HEK293 (cell line): Measurements from ENCODE around the gene RHOJ.

Experiments
- CTCF ChIA-PET: fragments of 350-600 bp; formaldehyde crosslinking; extraction: SDS; loops from one replicate; lab custom pipeline; 2021; ENCODE audit warnings: antibody characterized with exemption; lab: Yijun Ruan, JAX
- POLR2A ChIA-PET: fragments of 300-600 bp; formaldehyde crosslinking; extraction: SDS; loops from one replicate; lab custom pipeline; 2020; ENCODE audit warnings: antibody characterized with exemption, inconsistent platforms; lab: Yijun Ruan, JAX
- H3K27ac ChIP-seq: fragments of 200-500 bp; sonication (Bioruptor generic); 2 replicates; pipeline ENCODE4 v1.5.1; 2014; ENCODE audit warnings: low read depth, low read length, control low read depth, inconsistent platforms; ENCODE audit errors: extremely low read depth
- H3K36me3 ChIP-seq, 2 experiments: fragments of 200-500 bp in 1 of 2; sonication (Bioruptor generic) in 1 of 2; 1 replicate in 1 of 2; 2 replicates in 1 of 2; pipeline ENCODE4 v1.5.1; 2014 to 2017; ENCODE audit warnings: inconsistent platforms in 2 of 2, low read length in 2 of 2; ENCODE audit not compliant: control insufficient read depth in 2 of 2, insufficient read depth in 1 of 2
- H3K4me1 ChIP-seq: fragments of 200-500 bp; sonication (Bioruptor generic); 2 replicates; pipeline ENCODE4 v1.5.1; 2014; ENCODE audit warnings: mild to moderate bottlenecking, low read length, inconsistent platforms; ENCODE audit not compliant: control insufficient read depth, insufficient read depth
- H3K4me3 ChIP-seq: 2 replicates; pipeline ENCODE4 v1.5.1; 2011; ENCODE audit warnings: low read depth, mild to moderate bottlenecking, control low read depth, low read length, moderate library complexity
- H3K9me3 ChIP-seq: fragments of 200-500 bp; sonication (Bioruptor generic); 2 replicates; pipeline ENCODE4 v1.5.1; 2014; ENCODE audit warnings: low read depth, low read length, inconsistent platforms; ENCODE audit not compliant: control insufficient read depth, insufficient read depth
- ELK4 ChIP-seq: IDR thresholded peaks from 2 replicates; pipeline ENCODE4 v1.6.1; 2011; ENCODE audit warnings: mild to moderate bottlenecking, low read depth, low read length, borderline replicate concordance
- KLF7 ChIP-seq: fragments of 450-650 bp; formaldehyde crosslinking; IDR thresholded peaks from 2 replicates; pipeline ENCODE4 v1.5.1; 2016; ENCODE audit warnings: missing biosample characterization, missing genetic modification characterization, borderline replicate concordance
- PRDM1 ChIP-seq: fragments of 450-650 bp; formaldehyde crosslinking; IDR thresholded peaks from 2 replicates; pipeline ENCODE4; 2016; ENCODE audit warnings: missing biosample characterization, missing genetic modification characterization
- TSHZ1 ChIP-seq: fragments of 450-650 bp; formaldehyde crosslinking; IDR thresholded peaks from 2 replicates; pipeline ENCODE4 v1.5.1; 2016; ENCODE audit warnings: missing biosample characterization, missing genetic modification characterization, borderline replicate concordance
- WT1 ChIP-seq: fragments of 450-650 bp; formaldehyde crosslinking; IDR thresholded peaks from 2 replicates; pipeline ENCODE4 v1.5.1; 2016; ENCODE audit warnings: missing biosample characterization, missing genetic modification characterization
- ZBTB26 ChIP-seq: fragments of 450-650 bp; formaldehyde crosslinking; optimal IDR thresholded peaks from 2 replicates; pipeline ENCODE3; 2016; ENCODE audit warnings: missing biosample characterization, mild to moderate bottlenecking, missing genetic modification characterization
- ZBTB49 ChIP-seq: fragments of 450-650 bp; formaldehyde crosslinking; IDR thresholded peaks from 2 replicates; pipeline ENCODE4 v1.5.1; 2016; ENCODE audit warnings: missing biosample characterization, missing genetic modification characterization, low read depth
- ZBTB7A ChIP-seq: fragments of 450-650 bp; formaldehyde crosslinking; IDR thresholded peaks from 2 replicates; pipeline ENCODE4 v1.5.1; 2016; ENCODE audit warnings: low read depth, missing biosample characterization, missing genetic modification characterization
- ZNF16 ChIP-seq: fragments of 450-650 bp; formaldehyde crosslinking; IDR thresholded peaks from 2 replicates; pipeline ENCODE4 v1.5.1; 2016; ENCODE audit warnings: low read depth, missing biosample characterization, missing genetic modification characterization
- ZNF239 ChIP-seq: fragments of 450-650 bp; formaldehyde crosslinking; IDR thresholded peaks from 2 replicates; pipeline ENCODE4 v1.5.1; 2016; ENCODE audit warnings: missing biosample characterization, missing genetic modification characterization
- ZNF24 ChIP-seq: fragments of 450-650 bp; formaldehyde crosslinking; IDR thresholded peaks from 2 replicates; pipeline ENCODE4 v1.5.1; 2016; ENCODE audit warnings: missing biosample characterization, missing genetic modification characterization
- ZNF248 ChIP-seq: fragments of 450-650 bp; formaldehyde crosslinking; IDR thresholded peaks from 2 replicates; pipeline ENCODE4 v1.5.1; 2017; ENCODE audit warnings: missing biosample characterization, missing genetic modification characterization
- ZNF311 ChIP-seq: fragments of 450-650 bp; formaldehyde crosslinking; IDR thresholded peaks from 2 replicates; pipeline ENCODE4 v1.5.1; 2017; ENCODE audit warnings: missing biosample characterization, missing genetic modification characterization, borderline replicate concordance
- ZNF366 ChIP-seq: fragments of 450-650 bp; formaldehyde crosslinking; conservative IDR thresholded peaks from 2 replicates; pipeline ENCODE4 v1.5.1; 2016; ENCODE audit warnings: missing biosample characterization, missing genetic modification characterization
- ZNF416 ChIP-seq: fragments of 450-650 bp; formaldehyde crosslinking; IDR thresholded peaks from 2 replicates; pipeline ENCODE4 v1.5.1; 2016; ENCODE audit warnings: missing biosample characterization, missing genetic modification characterization
- ZNF473 ChIP-seq: fragments of 450-650 bp; formaldehyde crosslinking; IDR thresholded peaks from 2 replicates; pipeline ENCODE4 v1.5.1; 2017; ENCODE audit warnings: missing biosample characterization, missing genetic modification characterization
- ZNF510 ChIP-seq: fragments of 450-650 bp; formaldehyde crosslinking; IDR thresholded peaks from 2 replicates; pipeline ENCODE4 v1.5.1; 2018; ENCODE audit warnings: mild to moderate bottlenecking, missing genetic modification characterization, missing biosample characterization; ENCODE audit not compliant: insufficient replicate concordance
- ZNF530 ChIP-seq: fragments of 450-650 bp; formaldehyde crosslinking; IDR thresholded peaks from 2 replicates; pipeline ENCODE4 v1.5.1; 2016; ENCODE audit warnings: low read depth, missing biosample characterization, missing genetic modification characterization
- ZNF561 ChIP-seq: fragments of 450-650 bp; IDR thresholded peaks from 2 replicates; pipeline ENCODE4 v1.5.1; 2018; ENCODE audit warnings: missing biosample characterization, missing genetic modification characterization, borderline replicate concordance
- ZNF670 ChIP-seq: fragments of 450-650 bp; formaldehyde crosslinking; IDR thresholded peaks from 2 replicates; pipeline ENCODE4 v1.5.1; 2016; ENCODE audit warnings: missing biosample characterization, missing genetic modification characterization, low read depth
- ZNF692 ChIP-seq: fragments of 450-650 bp; formaldehyde crosslinking; IDR thresholded peaks from 2 replicates; pipeline ENCODE4 v1.5.1; 2016; ENCODE audit warnings: missing biosample characterization, missing genetic modification characterization
- ZNF701 ChIP-seq: fragments of 450-650 bp; formaldehyde crosslinking; IDR thresholded peaks from 2 replicates; pipeline ENCODE4 v1.5.1; 2016; ENCODE audit warnings: missing biosample characterization, missing genetic modification characterization
- ZNF792 ChIP-seq: fragments of 450-650 bp; formaldehyde crosslinking; IDR thresholded peaks from 2 replicates; pipeline ENCODE4 v1.5.1; 2016; ENCODE audit warnings: missing biosample characterization, missing genetic modification characterization
- ZSCAN18 ChIP-seq: fragments of 450-650 bp; formaldehyde crosslinking; IDR thresholded peaks from 2 replicates; pipeline ENCODE4 v1.5.1; 2016; ENCODE audit warnings: missing biosample characterization, missing genetic modification characterization

Gene RHOJ

GRCh38 chr14:63231766-63232165 is 27.5 kb downstream of the RHOJ start:
- ChIA-PET CTCF (interaction anchor here (0.6 kb wide), 1 partner anchor 78 kb away, joined by 3 read pairs; no protein-coding TSS in a partner anchor), POLR2A (no interaction called here)
- H3K4me3 ChIP-seq: no peak overlapping the region
- H3K27ac ChIP-seq: no peak overlapping the region
- H3K4me1 ChIP-seq: no peaks in the 10 kb centered on the region
- no peaks in the 10 kb centered on the region for H3K9me3 ChIP-seq
- H3K36me3 ChIP-seq: no peaks in the 10 kb centered on the region
- TF ChIP-seq ZBTB7A (tag by site-specific recombination): no peak
- no peak for TF ChIP-seq ZNF311 (tag by site-specific recombination)
- TF ChIP-seq ZNF670 (tag by site-specific recombination): no peak
- no peak for TF ChIP-seq ZBTB26 (tag by site-specific recombination)
- no peak for TF ChIP-seq ZBTB49 (tag by site-specific recombination)
- no peak for TF ChIP-seq WT1 (tag by site-specific recombination)
- no peak for TF ChIP-seq TSHZ1 (tag by site-specific recombination)
- TF ChIP-seq KLF7: no peak
- no peak for TF ChIP-seq ZNF366 (tag by site-specific recombination)
- TF ChIP-seq ZNF416 (tag by site-specific recombination): no peak
- no peak for TF ChIP-seq ZNF248
- TF ChIP-seq ZNF692 (tag by site-specific recombination): no peak
- no peak for TF ChIP-seq ELK4

- POLR2A ChIA-PET: no interaction called here
- Histone ChIP-seq H3K9me3 (no peaks in the 10 kb centered on the region), H3K27ac (no peak overlapping the region), H3K4me1 (no peaks in the 10 kb centered on the region), H3K36me3 (no peaks in the 10 kb centered on the region), H3K4me3 (no peak overlapping the region)
- TF ChIP-seq ZNF24 (tag by site-specific recombination) (no peak), ZNF510 (tag by site-specific recombination) (no peak), ZNF239 (tag by site-specific recombination) (no peak), ZNF701 (tag by site-specific recombination) (no peak), ZNF792 (tag by site-specific recombination) (no peak), ZNF16 (tag by site-specific recombination) (no peak), ZNF561 (tag by site-specific recombination) (no peak), ZNF473 (tag by site-specific recombination) (no peak), ZSCAN18 (no peak), ZNF530 (no peak), PRDM1 (tag by site-specific recombination) (no peak)
- CTCF ChIA-PET: interaction anchor here (0.6 kb wide), 1 partner anchor 860 kb away, joined by 3 read pairs; no protein-coding TSS in a partner anchor
Observed at GRCh38 chr14:63237791-63238190, 33.5 kb downstream of the RHOJ start.
